ENCODE results near the gene RHBDL3. TPM values are rescaled to one million over a fixed set of nuclear protein-coding genes. Genes with fewer than 3 reads are reported as not detected.

Gene RHBDL3
- total and polyA plus RNA-seq, 2 of the 8 experiments (the other 6 are each of a cell fraction or from before 2014, with no cell fraction given): 9.6 to 12.2 TPM

DNA sequence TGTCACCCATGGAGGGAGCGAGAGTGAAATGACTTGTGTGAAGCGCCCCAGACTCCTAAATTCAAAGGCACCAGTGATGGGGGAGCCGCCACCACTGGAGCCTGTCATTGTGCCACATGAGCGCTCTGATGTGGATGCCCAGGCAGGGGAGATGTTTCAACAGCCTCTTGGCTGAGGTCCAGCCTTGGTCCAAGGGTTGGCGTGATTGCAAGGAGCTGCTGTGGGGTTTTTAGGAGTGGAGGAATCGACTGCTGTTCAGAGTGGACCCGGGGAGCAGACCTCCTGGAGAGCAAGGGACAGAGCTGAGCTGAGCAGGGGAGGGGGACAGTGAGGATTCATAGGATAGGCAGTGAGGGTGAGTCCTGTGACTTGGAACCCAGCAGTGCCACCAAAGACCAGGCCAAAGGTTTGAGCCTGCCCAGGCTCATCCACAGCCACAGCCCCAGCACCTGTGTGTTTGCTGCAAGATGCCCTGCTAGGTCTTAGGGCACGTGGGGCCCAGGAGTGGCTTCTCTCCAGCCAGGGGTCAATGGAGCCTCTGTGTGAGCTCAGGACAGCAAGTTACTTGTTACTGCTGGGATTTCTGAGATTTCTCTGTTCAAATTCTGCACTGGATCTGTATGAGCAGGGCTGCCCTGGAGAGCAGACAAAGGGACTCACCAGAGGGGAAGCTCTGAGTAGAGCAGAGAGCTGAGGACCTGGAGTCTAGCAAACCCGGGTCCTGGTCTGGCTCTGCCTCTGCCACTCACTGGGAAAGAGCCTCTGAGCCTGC lies 20.3 kb downstream of the RHBDL3 start:
- POLR2A ChIA-PET (ENCODE audit: partially characterized antibody): interaction anchor here (0.8 to 1.3 kb wide), 4 partner anchors 9 to 20 kb away, joined by 3 to 4 read pairs (median 3); no protein-coding TSS in a partner anchor
- FAIRE-seq: no peak
- H3K79me1 ChIP-seq (ENCODE audit: low read depth, low read length): no peaks in the 10 kb centered on the region
- TF ChIP-seq SUZ12 (IDR thresholded peaks at IDR 0.05; ENCODE audit: low read length) (no peak), NRF1 (IDR thresholded peaks at IDR 0.05; ENCODE audit: low read depth, low read length) (no peak), YY1 (IDR thresholded peaks at IDR 0.05; ENCODE audit: low read depth, low read length) (no peak), TAF7 (optimal IDR thresholded peaks at IDR 0.05; ENCODE audit: borderline replicate concordance, low read depth, low read length) (no peak), FOSL1 (IDR thresholded peaks at IDR 0.05; ENCODE audit: insufficient read depth, low read depth, low read length) (no peak), CBX5 (IDR thresholded peaks at IDR 0.05; ENCODE audit: low read depth, low read length) (no peak)
- TF ChIP-seq, protein P1, sequence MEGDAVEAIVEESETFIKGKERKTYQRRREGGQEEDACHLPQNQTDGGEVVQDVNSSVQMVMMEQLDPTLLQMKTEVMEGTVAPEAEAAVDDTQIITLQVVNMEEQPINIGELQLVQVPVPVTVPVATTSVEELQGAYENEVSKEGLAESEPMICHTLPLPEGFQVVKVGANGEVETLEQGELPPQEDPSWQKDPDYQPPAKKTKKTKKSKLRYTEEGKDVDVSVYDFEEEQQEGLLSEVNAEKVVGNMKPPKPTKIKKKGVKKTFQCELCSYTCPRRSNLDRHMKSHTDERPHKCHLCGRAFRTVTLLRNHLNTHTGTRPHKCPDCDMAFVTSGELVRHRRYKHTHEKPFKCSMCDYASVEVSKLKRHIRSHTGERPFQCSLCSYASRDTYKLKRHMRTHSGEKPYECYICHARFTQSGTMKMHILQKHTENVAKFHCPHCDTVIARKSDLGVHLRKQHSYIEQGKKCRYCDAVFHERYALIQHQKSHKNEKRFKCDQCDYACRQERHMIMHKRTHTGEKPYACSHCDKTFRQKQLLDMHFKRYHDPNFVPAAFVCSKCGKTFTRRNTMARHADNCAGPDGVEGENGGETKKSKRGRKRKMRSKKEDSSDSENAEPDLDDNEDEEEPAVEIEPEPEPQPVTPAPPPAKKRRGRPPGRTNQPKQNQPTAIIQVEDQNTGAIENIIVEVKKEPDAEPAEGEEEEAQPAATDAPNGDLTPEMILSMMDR (IDR thresholded peaks at IDR 0.05; ENCODE audit: control extremely low read depth in 1 of 3, insufficient read depth in 1 of 3, low read depth in 1 of 3, low read length in 3 of 3): no peak

More for the DNA sequence above, 20.3 kb downstream of the RHBDL3 start:
- H4K8ac ChIP-seq (ENCODE audit: extremely low read depth, insufficient read depth, low read length): no peak overlapping the region
- CTCF ChIA-PET (ENCODE audit: partially characterized antibody): interaction anchor here (0.5 to 3.9 kb wide), 10 partner anchors 9 to 373 kb away, joined by 3 to 32 read pairs (median 7); no protein-coding TSS in a partner anchor
- H3K23ac ChIP-seq (ENCODE audit: insufficient read length): no peak overlapping the region
- peak overlapping the region; percentile 71; the same call in 1 of the 2 replicates for H2BK12ac ChIP-seq (ENCODE audit: low read depth, low read length)
- H3K56ac ChIP-seq (replicated peaks; ENCODE audit: insufficient read length, low read depth, low read length): no peak overlapping the region
- no peaks in the 10 kb centered on the region for H4K20me1 ChIP-seq (replicated peaks in 1 of 2; ENCODE audit: control insufficient read depth in 1 of 2, insufficient read depth in 2 of 2, low read length in 2 of 2)
- no peak overlapping the region for H3K9ac ChIP-seq (replicated peaks in 1 of 4; ENCODE audit: extremely low read depth in 1 of 4, low read depth in 3 of 4, low read length in 3 of 4)
- no peak overlapping the region for H2BK120ac ChIP-seq (replicated peaks; ENCODE audit: low read depth, low read length)
- no peak overlapping the region for H3K27ac ChIP-seq (ENCODE audit: low read depth, low read length)
- no peaks in the 10 kb centered on the region for H3K79me2 ChIP-seq (ENCODE audit: control insufficient read depth in 1 of 2, insufficient read depth in 2 of 2, low read length in 2 of 2)
- no peak overlapping the region for H3K4ac ChIP-seq (replicated peaks; ENCODE audit: insufficient read length, low read depth, low read length)
- no peak for DNase-seq (ENCODE audit: low read depth in 1 of 2, low spot score in 2 of 2)
- H3K23me2 ChIP-seq (ENCODE audit: low read depth, low read length): no peaks in the 10 kb centered on the region
- H4K91ac ChIP-seq (replicated peaks; ENCODE audit: insufficient read length, low read length): peak overlapping the region; percentile 2
- H3K27me3 ChIP-seq (replicated peaks in 1 of 4; ENCODE audit: control insufficient read depth in 3 of 4, extremely low read depth in 1 of 4, insufficient read depth in 3 of 4, low read length in 3 of 4): no peaks in the 10 kb centered on the region; a peak in 1 of 7 replicates
- H2BK5ac ChIP-seq (ENCODE audit: low read depth, low read length): peak overlapping the region; percentile 68; the same call in 1 of the 2 replicates
- H3K9me3 ChIP-seq (ENCODE audit: insufficient read depth in 2 of 2, low read depth in 1 of 2, low read length in 1 of 2): no peaks in the 10 kb centered on the region
- H2BK20ac ChIP-seq (ENCODE audit: low read length): peak overlapping the region; percentile 67; the same call in 1 of the 2 replicates
- H3K18ac ChIP-seq (ENCODE audit: extremely low read depth, low read length): peak overlapping the region; percentile 52; the same call in 1 of the 2 replicates
- H2AFZ ChIP-seq (ENCODE audit: low read length): no peak overlapping the region
- no peak overlapping the region for H3K4me3 ChIP-seq (ENCODE audit: extremely low read depth in 1 of 4, insufficient read depth in 2 of 4, low read depth in 3 of 4, low read length in 4 of 4)
- no peaks in the 10 kb centered on the region for H3K36me3 ChIP-seq (ENCODE audit: control insufficient read depth in 2 of 4, insufficient read depth in 4 of 4, low read length in 3 of 4)
- H4K5ac ChIP-seq (ENCODE audit: insufficient read length, low read depth, low read length): no peak overlapping the region
- H2BK15ac ChIP-seq (ENCODE audit: low read length): peak overlapping the region; percentile 89; the same call in 1 of the 2 replicates
- no peak overlapping the region for H3K14ac ChIP-seq (ENCODE audit: insufficient read length)
- peaks cover 14 to 38% (median 30%) of the 10 kb centered on the region in 4 experiments for H3K4me1 ChIP-seq (replicated peaks in 1 of 4; ENCODE audit: control insufficient read depth in 3 of 4, insufficient read depth in 4 of 4, low read length in 3 of 4)
- no peak overlapping the region; a peak in 1 of 4 replicates for H3K4me2 ChIP-seq (ENCODE audit: insufficient read depth in 1 of 2, low read depth in 2 of 2, low read length in 2 of 2)
- WGBS, 2 experiments (ENCODE audit: extremely low coverage in 1 of 2, insufficient coverage in 1 of 2, insufficient read length in 1 of 2, insufficient replicate concordance in 2 of 2, low coverage in 1 of 2, low lambda C conversion rate in 2 of 2, missing lambda C conversion rate in 1 of 2): 83% methylated on average over 9 of the region's 9 CpGs; no CpG with 5 or more reads in 1 of the 2 experiments
- no peak overlapping the region; the same call in 1 of the 2 replicates for H2AK5ac ChIP-seq (ENCODE audit: low read depth, low read length)
